ENCODE results near the gene KRT75. TPM values are rescaled to one million over a fixed set of nuclear protein-coding genes. Genes with fewer than 3 reads are reported as not detected.

The KRT75 gene
- total RNA-seq, 1 experiment from 2014 or later: not detected

- H3K9me3 ChIP-seq (replicated peaks): no peaks in the 10 kb centered on the region
- no peaks in the 10 kb centered on the region for H3K4me1 ChIP-seq
- no peak for DNase-seq
- H3K27me3 ChIP-seq: 0 out of 2 replicates have a peak, but pooled peaks cover 6% of the 10 kb centered on the region
- no peak overlapping the region for H3K27ac ChIP-seq
- H3K36me3 ChIP-seq: no peaks in the 10 kb centered on the region
- H3K4me3 ChIP-seq: no peak overlapping the region
These were observed 50.8 kb downstream of the KRT75 start for GRCh38 chr12:52383331-52383730.

- DNase-seq: no peak
- Histone ChIP-seq H3K4me1 (no peaks in the 10 kb centered on the region), H3K4me3 (no peak overlapping the region), H3K9me3 (replicated peaks) (no peaks in the 10 kb centered on the region), H3K27me3 (0 out of 2 replicates have a peak, but pooled peaks cover 6% of the 10 kb centered on the region), H3K27ac (no peak overlapping the region), H3K36me3 (no peaks in the 10 kb centered on the region)
These were observed 51.3 kb downstream of the KRT75 start for GRCh38 chr12:52382854-52383253.

- no peak for DNase-seq
- no peak overlapping the region for H3K4me3 ChIP-seq
- H3K27me3 ChIP-seq: 0 out of 2 replicates have a peak, but pooled peaks cover 4% of the 10 kb centered on the region
- no peaks in the 10 kb centered on the region for H3K36me3 ChIP-seq
- H3K9me3 ChIP-seq (replicated peaks): no peaks in the 10 kb centered on the region
- no peak overlapping the region for H3K27ac ChIP-seq
- H3K4me1 ChIP-seq: no peaks in the 10 kb centered on the region
These were observed 53.0 kb downstream of the KRT75 start for GRCh38 chr12:52381206-52381605.

DNA sequence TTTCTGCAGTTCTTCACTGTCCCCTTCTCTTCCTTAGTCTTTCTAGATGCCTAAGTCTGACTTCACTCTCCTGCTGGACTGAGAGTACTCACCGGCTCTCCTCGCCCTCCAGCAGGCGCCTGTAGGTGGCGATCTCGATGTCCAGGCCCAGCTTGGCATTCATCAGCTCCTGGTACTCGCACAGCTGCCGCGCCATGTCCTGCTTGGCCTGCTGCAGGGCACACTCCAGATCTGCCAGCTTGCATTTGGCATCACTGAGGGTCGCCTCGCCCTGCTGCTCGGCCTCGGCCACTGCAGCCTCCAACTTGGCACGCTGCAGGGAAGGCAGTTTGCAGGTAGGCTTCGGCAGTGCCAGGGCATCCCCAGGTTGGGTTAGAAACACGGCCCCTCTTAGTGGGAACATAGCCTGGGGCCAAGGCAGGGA lies 53.9 kb downstream of the KRT75 start:
- no peaks in the 10 kb centered on the region for H3K9me3 ChIP-seq (replicated peaks)
- H3K4me1 ChIP-seq: no peaks in the 10 kb centered on the region
- no peak overlapping the region for H3K27ac ChIP-seq
- no peak overlapping the region for H3K4me3 ChIP-seq
- 0 out of 2 replicates have a peak, but pooled peaks cover 2% of the 10 kb centered on the region for H3K27me3 ChIP-seq
- H3K36me3 ChIP-seq: no peaks in the 10 kb centered on the region
- DNase-seq: no peak

DNA sequence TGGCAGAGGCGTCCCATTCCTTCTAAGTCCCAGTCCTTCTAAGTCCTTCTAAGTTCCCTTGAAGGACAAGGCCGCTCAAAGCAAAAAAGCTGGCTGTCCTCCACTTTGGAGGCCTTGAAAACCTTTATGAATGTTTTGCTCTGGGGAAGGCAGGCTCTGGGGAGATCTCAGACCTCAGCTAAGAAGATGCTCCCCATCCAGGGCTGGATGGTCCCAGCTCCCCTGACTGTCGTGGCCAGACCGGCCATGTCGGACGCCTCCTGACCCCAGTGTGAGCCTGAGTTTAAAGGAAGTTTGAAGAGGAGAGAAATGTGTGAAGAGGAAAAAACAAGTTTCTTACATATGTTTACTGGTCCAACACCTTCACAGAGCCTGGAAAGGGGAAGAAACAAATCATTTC lies 54.6 kb downstream of the KRT75 start:
- H3K36me3 ChIP-seq: no peaks in the 10 kb centered on the region
- no peaks in the 10 kb centered on the region for H3K4me1 ChIP-seq
- H3K27ac ChIP-seq: no peak overlapping the region
- no peak for DNase-seq
- no peaks in the 10 kb centered on the region; the same call in 1 of the 2 replicates for H3K27me3 ChIP-seq
- no peak overlapping the region for H3K4me3 ChIP-seq
- H3K9me3 ChIP-seq (replicated peaks): no peaks in the 10 kb centered on the region

DNA sequence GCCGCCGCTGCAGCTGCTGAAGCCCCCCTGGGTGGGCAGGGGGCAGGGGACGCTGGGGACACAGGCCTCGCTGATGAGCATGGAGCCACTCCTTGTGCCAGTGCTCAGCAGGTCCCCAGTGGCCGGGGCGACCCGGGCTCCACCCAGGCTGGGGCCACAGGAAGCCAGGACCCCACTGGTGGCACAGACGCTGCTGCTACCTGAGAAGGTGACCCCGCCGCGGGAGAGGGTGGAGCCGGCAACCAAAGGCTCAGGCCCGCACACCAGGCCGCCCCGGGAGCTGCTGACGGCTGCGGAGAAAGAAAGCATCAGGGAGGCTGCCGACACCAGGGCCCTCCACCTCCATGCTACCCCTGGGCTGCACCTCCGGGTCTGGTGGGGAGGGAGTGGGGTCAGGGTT lies 56.1 kb downstream of the KRT75 start:
- no peaks in the 10 kb centered on the region for H3K9me3 ChIP-seq (replicated peaks)
- H3K4me3 ChIP-seq: no peak overlapping the region

DNA sequence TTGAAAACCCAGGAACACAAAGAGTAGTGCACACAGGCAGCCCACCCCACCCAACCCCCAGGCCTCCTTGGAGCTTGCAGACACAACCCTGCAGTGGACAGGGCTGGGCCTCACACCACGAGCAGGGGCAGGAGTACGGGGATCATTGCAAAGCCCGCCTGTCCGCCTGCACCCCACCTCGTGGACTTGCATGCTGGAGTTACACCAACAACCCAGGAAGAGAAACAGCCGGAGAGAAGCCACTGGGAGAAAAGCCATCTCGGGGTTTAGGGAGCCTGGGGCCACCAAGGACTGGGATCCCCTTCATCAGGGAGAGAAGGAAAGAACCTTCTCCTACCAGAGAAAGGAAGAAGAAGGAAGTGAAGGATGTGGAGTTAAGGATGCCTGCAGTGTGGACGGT lies 56.9 kb downstream of the KRT75 start:
- Histone ChIP-seq H3K27ac (no peak overlapping the region), H3K36me3 (no peaks in the 10 kb centered on the region), H3K27me3 (no peaks in the 10 kb centered on the region; the same call in 1 of the 2 replicates), H3K4me3 (no peak overlapping the region), H3K9me3 (replicated peaks) (no peaks in the 10 kb centered on the region), H3K4me1 (no peaks in the 10 kb centered on the region)
- DNase-seq: no peak

More for the DNA sequence above, 56.1 kb downstream of the KRT75 start:
- Histone ChIP-seq H3K4me1 (no peaks in the 10 kb centered on the region), H3K27ac (no peak overlapping the region), H3K36me3 (no peaks in the 10 kb centered on the region), H3K27me3 (no peaks in the 10 kb centered on the region; the same call in 1 of the 2 replicates)
- DNase-seq: no peak

Other genes with a start within 250 kb of the KRT75 start
- 45.7 and 49.0 TPM in 2 replicates for gene KRT80, start 242.4 kb downstream of the KRT75 start, total RNA-seq (2014; rRNA removed; shearing (Covaris generic))
- gene KRT7, start 201.1 kb downstream of the KRT75 start, total RNA-seq (2014; rRNA removed; shearing (Covaris generic)): 1.5 and 2.8 TPM in 2 replicates
- gene KRT86, start 159.7 kb downstream of the KRT75 start, total RNA-seq (2014; rRNA removed; shearing (Covaris generic)): 0.25 and 0.30 TPM in 2 replicates
- gene KRT81, start 142.8 kb downstream of the KRT75 start, total RNA-seq (2014; rRNA removed; shearing (Covaris generic)): 0.06 TPM in 1 of 2 replicates, not detected in the other
- gene KRT83, start 113.0 kb downstream of the KRT75 start, total RNA-seq (2014; rRNA removed; shearing (Covaris generic)): not detected in 2 replicates
- not detected in 2 replicates for gene KRT85, start 66.9 kb downstream of the KRT75 start, total RNA-seq (2014; rRNA removed; shearing (Covaris generic))
- gene KRT84, start 48.7 kb downstream of the KRT75 start, total RNA-seq (2014; rRNA removed; shearing (Covaris generic)): not detected in 2 replicates
- gene KRT82, start 28.0 kb downstream of the KRT75 start, total RNA-seq (2014; rRNA removed; shearing (Covaris generic)): not detected in 2 replicates
- not detected in 2 replicates for gene KRT6B, start 17.8 kb upstream of the KRT75 start, total RNA-seq (2014; rRNA removed; shearing (Covaris generic))
- gene KRT6C, start 39.4 kb upstream of the KRT75 start, total RNA-seq (2014; rRNA removed; shearing (Covaris generic)): not detected in 2 replicates
- not detected in 2 replicates for gene KRT6A, start 58.9 kb upstream of the KRT75 start, total RNA-seq (2014; rRNA removed; shearing (Covaris generic))
- not detected in 2 replicates for gene KRT5, start 86.0 kb upstream of the KRT75 start, total RNA-seq (2014; rRNA removed; shearing (Covaris generic))
- not detected in 2 replicates for gene KRT71, start 118.8 kb upstream of the KRT75 start, total RNA-seq (2014; rRNA removed; shearing (Covaris generic))
- not detected in 2 replicates for gene KRT74, start 139.5 kb upstream of the KRT75 start, total RNA-seq (2014; rRNA removed; shearing (Covaris generic))
- not detected in 2 replicates for gene KRT72, start 167.1 kb upstream of the KRT75 start, total RNA-seq (2014; rRNA removed; shearing (Covaris generic))
- gene KRT73, start 184.2 kb upstream of the KRT75 start, total RNA-seq (2014; rRNA removed; shearing (Covaris generic)): not detected in 2 replicates
- gene KRT2, start 217.8 kb upstream of the KRT75 start, total RNA-seq (2014; rRNA removed; shearing (Covaris generic)): not detected in 2 replicates
- not detected in 2 replicates for gene KRT1, start 246.0 kb upstream of the KRT75 start, total RNA-seq (2014; rRNA removed; shearing (Covaris generic))

All from SJCRH30 (cell line).